HG03565 (cell line): Measurements from ENCODE around the gene CFAP61.
"Not testable (repeated sequence)": the region's sequence is repeated elsewhere in the genome, so short reads cannot be mapped to it uniquely, and the experiment has no call there.

Source experiments
- ATAC-seq: cut with Tn5 transposase; IDR thresholded peaks from one replicate; pipeline ENCODE4 v1.9.1; 2021; ENCODE audit warnings: mild to moderate bottlenecking, moderate library complexity; ENCODE audit not compliant: unreplicated experiment

The CFAP61 gene

GRCh38 chr20:20226554-20226953 lies 174.2 kb downstream of the CFAP61 start:
- no peak for ATAC-seq

DNA sequence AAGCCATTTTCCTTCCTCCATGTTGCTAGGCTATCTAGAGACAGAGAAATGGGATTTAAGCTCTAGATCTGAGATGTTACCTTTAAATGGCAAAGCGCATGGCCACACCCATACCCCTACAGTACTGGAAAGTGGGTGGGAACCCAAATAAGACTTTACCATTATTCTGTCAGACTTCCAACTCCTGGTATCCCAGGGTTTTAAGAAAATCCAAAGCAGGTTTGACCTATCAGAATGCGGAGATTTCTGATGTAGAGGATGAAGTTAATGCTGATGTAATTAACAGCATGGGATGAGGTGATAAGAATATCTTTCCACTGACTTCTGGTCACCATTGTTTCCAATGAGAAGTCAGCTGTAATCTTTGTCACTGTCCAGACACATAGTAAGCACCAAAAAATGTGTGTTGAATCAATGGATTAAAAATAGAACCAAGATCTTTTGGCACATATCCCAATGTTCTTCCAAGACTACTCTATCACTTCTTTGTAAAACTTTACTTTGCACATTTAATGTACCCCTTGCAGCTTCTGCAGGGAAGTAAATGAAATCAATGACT lies 174.8 kb downstream of the CFAP61 start:
- ATAC-seq, result no peak

GRCh38 chr20:20228351-20228750 lies 176.0 kb downstream of the CFAP61 start:
- ATAC-seq, result no peak

DNA sequence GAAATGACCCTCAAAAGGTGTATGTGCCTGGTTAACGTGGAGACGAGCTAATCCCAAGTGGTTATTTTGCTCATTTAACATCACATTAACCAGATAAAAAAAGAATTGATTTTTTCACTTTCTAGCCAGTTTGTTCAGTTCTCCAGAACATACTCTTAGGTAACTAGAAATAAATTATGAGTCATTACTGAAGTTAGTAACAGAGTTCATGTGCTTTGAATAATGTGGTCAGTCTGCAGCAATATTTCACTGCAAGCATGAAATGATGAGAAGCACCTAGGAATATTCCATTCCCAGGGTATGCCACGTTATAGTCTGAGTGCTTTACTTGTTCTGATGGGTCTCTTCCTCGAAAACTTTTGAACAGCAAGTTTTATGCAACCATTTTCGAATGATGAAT lies 177.3 kb downstream of the CFAP61 start:
- ATAC-seq, result peak; percentile 49

DNA sequence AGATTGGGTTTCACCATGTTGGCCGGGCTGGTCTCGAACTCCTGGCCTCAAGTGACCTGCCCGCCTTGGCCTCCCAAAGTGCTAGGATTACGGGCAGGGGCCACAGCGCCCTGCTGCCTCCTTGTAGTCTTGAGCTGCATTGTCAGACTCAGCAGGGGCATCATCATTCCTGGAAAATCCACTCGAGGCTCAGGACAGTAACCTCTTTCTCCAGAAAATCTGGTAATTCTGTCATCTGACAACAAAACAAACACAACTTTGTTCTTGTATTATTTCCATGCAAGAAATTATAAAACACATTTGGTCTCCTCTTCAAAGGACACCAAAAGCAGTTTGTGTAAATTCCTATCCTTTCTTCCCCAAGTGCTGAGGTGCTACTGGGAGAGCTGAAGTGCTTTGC lies 178.4 kb downstream of the CFAP61 start:
- no peak for ATAC-seq

DNA sequence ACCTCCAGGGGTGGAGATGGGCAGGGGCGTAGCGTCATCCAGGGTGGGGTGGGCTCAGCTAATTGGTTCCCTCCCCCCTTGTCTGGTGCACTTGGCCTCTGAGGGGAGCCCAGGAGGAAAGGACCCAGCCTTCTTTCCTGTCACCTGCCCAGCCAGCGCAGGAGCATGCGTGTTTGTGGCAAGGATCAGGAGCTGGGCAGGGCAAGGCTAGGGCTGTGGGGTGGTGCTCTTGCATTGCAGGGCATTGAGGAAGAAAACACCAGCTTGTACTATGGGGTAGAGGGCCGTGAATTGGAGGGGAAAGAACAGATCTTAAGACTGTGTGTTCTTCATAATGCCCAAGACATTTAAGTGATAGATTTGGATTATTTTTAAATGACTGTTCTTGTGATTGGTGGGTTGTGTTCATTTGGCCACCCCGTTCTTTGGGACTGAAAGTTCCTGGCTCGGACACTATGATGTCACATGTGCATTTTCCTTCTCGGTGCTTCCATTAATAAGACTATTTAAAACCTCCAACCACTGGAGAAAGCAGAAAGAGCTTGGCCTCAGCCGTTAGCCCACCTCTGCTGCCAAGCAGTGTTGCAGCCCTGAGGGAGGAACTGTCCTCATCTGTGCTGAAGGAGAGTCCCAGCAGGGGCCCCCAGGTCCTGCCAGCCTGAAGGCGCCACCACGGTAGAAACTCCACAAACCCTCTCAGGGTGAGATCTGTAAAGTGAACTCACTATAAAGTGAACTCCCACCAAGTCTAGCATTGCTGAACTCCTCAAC lies 179.4 kb downstream of the CFAP61 start:
- no peak for ATAC-seq

DNA sequence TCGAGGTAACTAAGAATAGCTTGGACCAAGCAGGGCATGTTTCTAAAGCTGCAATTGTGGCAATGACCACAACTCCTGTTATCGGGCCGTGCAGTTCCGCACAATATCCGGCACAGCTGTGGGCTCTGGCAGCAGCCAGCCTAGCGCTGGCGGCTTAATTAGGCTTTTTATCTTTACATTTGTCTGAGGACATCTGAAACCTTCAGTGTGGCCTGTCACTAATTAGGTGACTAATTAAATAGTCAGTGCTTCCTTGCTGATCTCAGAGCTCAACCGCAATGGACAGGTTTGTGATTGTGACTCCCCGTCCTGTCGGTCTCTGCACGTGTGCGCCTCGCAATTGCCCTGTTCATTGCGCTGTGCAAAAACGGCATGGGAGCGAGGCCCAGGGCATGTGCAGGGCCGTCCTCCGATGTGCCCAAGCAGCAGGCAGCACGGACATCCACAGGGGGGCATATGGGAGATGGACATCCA lies 180.7 kb downstream of the CFAP61 start:
- no peak for ATAC-seq

DNA sequence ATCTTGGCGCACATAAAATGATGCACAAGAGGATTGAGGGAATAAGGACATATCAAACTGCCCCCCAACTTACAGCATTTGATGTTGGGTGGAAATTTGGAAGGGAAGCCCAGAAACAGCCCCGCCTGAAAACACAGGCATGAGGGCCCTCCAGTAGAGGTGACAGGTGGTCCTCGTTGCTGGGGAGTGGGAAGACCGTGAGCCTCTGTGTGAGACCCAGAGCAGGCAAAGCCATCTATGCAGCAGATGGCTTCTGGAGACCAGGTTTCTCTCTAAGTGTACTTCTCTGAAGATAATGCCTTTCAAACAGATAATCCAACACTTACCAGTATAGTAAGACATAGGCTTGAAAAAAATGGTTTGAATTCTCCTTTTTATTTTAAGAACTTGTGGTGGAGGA lies 183.3 kb downstream of the CFAP61 start:
- no peak for ATAC-seq

DNA sequence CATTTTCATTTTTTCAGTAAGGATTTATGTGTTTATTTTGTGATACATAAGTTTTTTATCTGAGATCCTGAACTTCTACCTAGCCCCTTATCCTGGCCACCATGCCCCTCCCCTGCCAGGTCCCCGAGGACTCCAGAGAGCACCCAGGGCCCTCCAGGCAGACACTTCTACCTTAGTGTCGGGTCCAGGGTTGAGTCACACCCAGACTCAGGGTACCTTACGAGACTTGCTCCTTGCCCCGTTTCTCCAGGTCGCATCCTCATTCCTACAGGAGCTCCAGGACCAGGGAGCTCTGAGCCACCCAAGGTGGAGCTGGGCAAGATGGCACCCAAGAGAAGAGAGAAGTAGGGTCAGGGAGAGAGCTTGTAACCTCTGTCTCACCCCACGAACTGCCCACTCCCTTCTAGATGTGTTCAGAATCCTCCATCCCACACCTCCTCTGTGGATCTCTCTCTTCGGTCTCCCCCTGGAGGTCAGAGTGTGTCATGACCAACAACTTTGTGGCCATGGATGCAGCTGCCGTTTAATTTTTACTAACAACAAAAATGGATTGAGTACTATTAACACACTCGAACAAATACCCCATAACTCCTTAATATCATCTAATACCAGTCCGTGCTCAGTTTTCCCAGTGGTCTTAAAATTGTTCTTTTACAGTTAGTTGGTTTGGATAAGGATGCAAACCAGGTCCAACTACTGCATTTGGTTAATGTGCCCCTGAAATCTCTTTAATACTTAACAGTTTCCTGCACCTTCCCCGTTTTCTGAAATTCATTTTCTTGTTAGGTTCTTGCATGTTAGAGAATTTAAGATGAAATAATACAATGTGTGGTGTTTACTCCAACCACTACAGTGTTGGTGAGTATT lies 185.0 kb downstream of the CFAP61 start:
- ATAC-seq, result peak; percentile 61

DNA sequence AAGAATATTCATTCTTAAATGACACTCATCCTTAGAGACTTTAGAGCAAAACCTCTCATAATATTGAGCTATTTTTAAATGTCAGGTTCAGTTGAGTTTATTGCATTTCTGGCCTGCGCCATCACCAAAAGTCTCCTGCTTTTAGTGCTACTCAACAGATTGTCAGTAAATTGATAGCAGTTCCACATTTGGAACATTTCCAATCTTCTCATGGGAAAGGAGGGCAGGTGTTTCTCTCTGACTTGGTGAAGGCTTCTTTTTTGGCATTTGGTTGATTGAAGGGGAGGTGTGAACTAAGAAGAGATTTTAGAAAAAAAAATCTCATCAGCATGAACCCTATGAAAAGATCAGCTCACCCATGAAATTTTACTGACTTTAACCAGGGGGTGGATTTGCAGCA lies 189.6 kb downstream of the CFAP61 start:
- no peak for ATAC-seq

DNA sequence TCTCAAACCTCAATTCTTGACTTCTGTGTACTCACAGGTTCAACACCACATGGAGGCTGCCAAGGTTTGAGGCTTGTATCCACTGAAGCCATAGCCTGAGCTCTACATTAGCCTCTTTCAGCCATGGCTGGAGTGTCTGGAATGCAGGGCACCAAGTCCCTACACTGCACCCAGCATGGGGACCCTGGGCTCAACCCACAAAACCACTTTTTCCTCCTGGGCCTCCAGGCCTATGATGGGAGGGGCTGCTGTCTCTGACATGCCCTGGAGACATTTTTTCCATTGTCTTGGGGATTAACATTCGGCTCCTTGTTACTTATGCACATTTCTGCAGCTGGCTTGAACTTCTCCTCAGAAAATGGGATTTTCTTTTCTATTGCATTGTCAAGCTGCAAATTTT lies 192.1 kb downstream of the CFAP61 start:
- ATAC-seq, result not testable (repeated sequence)

DNA sequence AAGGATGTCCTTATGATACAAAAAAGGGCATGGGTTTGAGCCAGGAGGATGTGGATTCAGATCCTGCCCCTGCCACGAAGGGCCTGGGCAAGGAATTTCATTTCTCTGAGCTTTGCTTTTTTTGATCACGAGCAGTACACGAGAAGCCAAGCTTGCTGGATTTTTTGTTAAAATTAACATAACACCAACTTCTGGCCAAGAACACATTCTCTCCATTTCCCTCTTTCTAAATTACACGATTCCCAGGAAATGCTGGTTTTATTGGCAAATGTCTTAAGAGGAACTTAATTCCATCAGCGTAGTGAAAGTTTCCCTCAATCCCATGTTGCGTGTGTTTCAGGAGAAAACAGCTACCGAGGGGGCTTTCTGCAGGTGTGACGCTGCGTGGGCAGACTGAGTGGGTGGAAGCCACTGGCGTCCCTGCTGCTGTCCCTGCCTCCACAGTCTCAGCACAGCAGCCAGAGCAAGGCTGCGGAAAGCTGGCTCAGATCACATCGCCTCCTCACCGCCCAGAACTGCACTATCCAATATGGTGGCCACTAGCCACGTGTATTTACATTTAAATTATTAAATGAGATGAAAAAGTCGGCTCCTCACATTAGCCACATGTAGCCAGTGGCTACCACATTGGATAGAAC lies 194.8 kb downstream of the CFAP61 start:
- no peak for ATAC-seq

- no peak for ATAC-seq
These were observed 196.4 kb downstream of the CFAP61 start for GRCh38 chr20:20248620-20249200.

DNA sequence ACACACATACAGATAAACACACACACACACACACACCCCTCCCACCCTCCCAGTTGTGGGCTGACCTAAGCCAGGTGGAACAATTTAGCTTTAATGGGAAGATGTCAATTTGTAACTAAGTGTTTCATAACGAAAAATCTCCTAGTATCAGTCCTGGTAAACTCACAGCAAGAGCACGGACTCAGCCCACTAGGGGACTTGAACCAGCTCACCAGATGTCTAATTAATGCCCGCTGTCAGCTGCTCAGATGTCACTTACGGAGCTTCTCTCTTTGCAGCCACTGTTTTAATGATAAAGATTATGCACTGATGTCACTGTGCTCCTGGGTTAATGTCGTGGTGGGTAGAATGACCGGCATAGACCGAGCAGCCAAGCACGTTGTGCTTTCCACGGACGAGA lies 199.0 kb downstream of the CFAP61 start:
- ATAC-seq, result no peak

DNA sequence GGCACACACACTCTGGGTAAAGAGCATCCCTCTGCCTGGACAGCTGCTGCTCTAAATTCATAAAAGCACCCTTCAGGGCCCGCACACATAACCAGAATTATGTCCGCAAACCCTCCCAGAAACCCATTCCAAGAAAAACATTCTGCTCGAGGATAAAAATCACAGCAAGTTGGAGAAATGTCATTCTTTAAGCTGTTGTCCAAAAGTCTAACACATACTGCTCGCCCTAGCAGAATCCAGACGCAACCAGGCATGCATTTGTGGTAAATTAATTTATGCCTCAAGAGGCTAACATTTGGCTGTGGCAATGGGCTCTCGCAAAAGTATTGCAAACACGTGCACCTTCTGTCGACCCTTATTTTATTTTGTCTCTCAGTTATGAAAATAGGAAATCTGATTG lies 199.5 kb downstream of the CFAP61 start:
- no peak for ATAC-seq

GRCh38 chr20:20253039-20253743 lies 200.9 kb downstream of the CFAP61 start:
- ATAC-seq, result no peak

GRCh38 chr20:20253744-20254330 lies 201.5 kb downstream of the CFAP61 start:
- ATAC-seq, result no peak

DNA sequence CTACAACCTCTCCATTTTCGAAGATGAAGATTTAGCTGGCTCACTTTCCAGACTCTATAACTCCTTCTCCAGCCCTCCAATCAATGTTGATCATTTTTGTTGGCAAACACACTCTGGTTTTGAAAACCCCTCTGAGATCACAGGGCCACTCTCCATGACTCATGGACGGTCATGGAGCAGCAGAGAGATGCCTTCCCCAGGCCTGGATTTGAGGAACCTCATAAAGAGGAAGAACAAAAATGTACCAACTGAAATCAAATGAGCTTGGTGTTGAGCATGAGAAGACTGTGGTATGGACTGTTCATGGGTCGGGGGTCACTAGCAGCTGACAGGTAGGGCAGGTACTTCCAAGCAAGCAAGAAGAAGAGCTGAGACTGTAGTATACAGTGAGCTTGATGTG lies 202.8 kb downstream of the CFAP61 start:
- ATAC-seq, result no peak

GRCh38 chr20:20259533-20259932 lies 207.2 kb downstream of the CFAP61 start:
- no peak for ATAC-seq

- ATAC-seq, result no peak
These were observed 208.8 kb downstream of the CFAP61 start for GRCh38 chr20:20261159-20261558.
